GM12878 (cell line): ENCODE data around the gene CREG1. TPM values are rescaled to one million over a fixed set of nuclear protein-coding genes. Genes with fewer than 3 reads are reported as not detected.

ENCODE experiments used
- ATAC-seq: fragments of 200-7000 bp; cut with Tn5 transposase; 3 replicates; pipeline ENCODE4 v1.9.1; 2020; ENCODE audit warnings: mild to moderate bottlenecking, moderate library complexity
- BruUV-seq: library from RNA; stranded (reverse); fragments of 400-500 nt; replicated peaks from 2 replicates; lab custom pipeline; 2021; lab: Mats Ljungman, UMichigan
- CTCF ChIA-PET: fragments of 300-600 bp; sonication (Branson Sonifier 250); formaldehyde crosslinking; extraction: SDS; loops from one replicate; lab custom pipeline; 2021; ENCODE audit warnings: inconsistent platforms; lab: Yijun Ruan, JAX
- POLR2A ChIA-PET: fragments of 350-600 bp; formaldehyde crosslinking; extraction: SDS; loops from one replicate; lab custom pipeline; 2021; ENCODE audit warnings: inconsistent platforms; lab: Charles Lee
- RAD21 ChIA-PET: fragments of 300-600 bp; sonication (Branson Sonifier 250); formaldehyde crosslinking; loops from one replicate; lab custom pipeline; 2023; ENCODE audit warnings: antibody characterized with exemption; ENCODE audit not compliant: unreplicated experiment; lab: Charles Lee
- SMC1A ChIA-PET: fragments of 300-600 bp; sonication (Branson Sonifier 250); formaldehyde crosslinking; loops from one replicate; lab custom pipeline; 2023; ENCODE audit not compliant: unreplicated experiment, uncharacterized antibody; lab: Charles Lee
- DNase-seq: peaks from one replicate; pipeline ENCODE4 v3.0.0-alpha.2; 2011; ENCODE audit warnings: low read depth, low spot score
- FAIRE-seq: peaks from 3 replicates; lab custom pipeline; 2011; peaks lifted over from hg19 to GRCh38; lab: Jason Lieb, UNC
- H2AFZ ChIP-seq: 2 replicates; pipeline ENCODE4 v1.6.0; 2011; ENCODE audit warnings: low read depth, low read length, control low read depth; ENCODE audit not compliant: control insufficient read depth
- H3K27ac ChIP-seq: 2 replicates; pipeline ENCODE4 v1.5.1; 2011; ENCODE audit warnings: control low read depth; ENCODE audit not compliant: control insufficient read depth, insufficient read depth
- H3K27me3 ChIP-seq, 2 experiments: replicated peaks in 1 of 2; 2 replicates each; pipeline versions ENCODE4 v1.6.0 to v1.6.1; 2011; ENCODE audit warnings: low read length in 1 of 2; ENCODE audit not compliant: control insufficient read depth in 2 of 2, insufficient read depth in 2 of 2
- H3K36me3 ChIP-seq, 2 experiments: 2 replicates each; pipeline ENCODE4 v1.5.1; 2011; ENCODE audit warnings: low read length in 1 of 2; ENCODE audit not compliant: control insufficient read depth in 2 of 2, insufficient read depth in 2 of 2
- H3K4me1 ChIP-seq: 2 replicates; pipeline ENCODE4 v1.6.1; 2011; ENCODE audit warnings: mild to moderate bottlenecking, low read length, moderate library complexity, mixed read lengths; ENCODE audit not compliant: control insufficient read depth, insufficient read depth
- H3K4me2 ChIP-seq: 2 replicates; pipeline ENCODE4 v1.6.0; 2011; ENCODE audit warnings: control low read depth; ENCODE audit not compliant: control insufficient read depth, insufficient read depth
- H3K4me3 ChIP-seq: fragments of 200-600 bp; sonication (generic); 2 replicates; pipeline ENCODE4 v1.5.1; 2016
- H3K79me2 ChIP-seq: 2 replicates; pipeline ENCODE4 v1.6.0; 2011; ENCODE audit warnings: low read length; ENCODE audit not compliant: control insufficient read depth, insufficient read depth
- H3K9ac ChIP-seq: 2 replicates; pipeline ENCODE4 v1.8.0; 2011; ENCODE audit warnings: low read length, control low read depth, mixed read lengths; ENCODE audit not compliant: control insufficient read depth, insufficient read depth
- H3K9me3 ChIP-seq: replicated peaks from 3 replicates; pipeline ENCODE4 v1.5.1; 2011; ENCODE audit warnings: mild to moderate bottlenecking, low read length; ENCODE audit not compliant: control insufficient read depth, insufficient read depth
- H4K20me1 ChIP-seq: 2 replicates; pipeline ENCODE4 v1.6.0; 2011; ENCODE audit not compliant: control insufficient read depth, insufficient read depth
- DPF2 ChIP-seq: fragments of 450-650 bp; IDR thresholded peaks from 2 replicates; pipeline ENCODE4 v1.6.1; 2017; ENCODE audit warnings: mild to moderate bottlenecking
- EED ChIP-seq: sonication (generic); IDR thresholded peaks from 2 replicates; pipeline ENCODE4 v1.6.1; 2016; ENCODE audit warnings: antibody characterized with exemption, low read depth
- ESRRA ChIP-seq: IDR thresholded peaks from 2 replicates; pipeline ENCODE4 v1.6.1; 2012; ENCODE audit warnings: mild to moderate bottlenecking, low read length, improper control_type of control experiment
- EZH2 ChIP-seq: IDR thresholded peaks from 2 replicates; pipeline ENCODE4 v1.6.1; 2012; ENCODE audit warnings: low read depth, mild to moderate bottlenecking, control low read depth, inconsistent platforms, low read length, borderline replicate concordance; ENCODE audit not compliant: control insufficient read depth
- HCFC1 ChIP-seq: fragments of 150-350 bp; IDR thresholded peaks from 2 replicates; pipeline ENCODE4 v1.6.1; 2014; ENCODE audit warnings: low read length
- JUNB ChIP-seq: IDR thresholded peaks from 2 replicates; pipeline ENCODE4 v1.6.1; 2016; ENCODE audit warnings: antibody characterized with exemption, mild to moderate bottlenecking
- PKNOX1 ChIP-seq: fragments of 450-650 bp; IDR thresholded peaks from 2 replicates; pipeline ENCODE4 v1.6.1; 2016; ENCODE audit warnings: mild to moderate bottlenecking
- POLR2AphosphoS5 ChIP-seq: IDR thresholded peaks from 2 replicates; pipeline ENCODE4 v1.6.1; 2011; ENCODE audit warnings: mild to moderate bottlenecking, low read length, inconsistent platforms
- POU2F2 ChIP-seq: IDR thresholded peaks from 3 replicates; pipeline ENCODE4 v1.6.1; 2011; ENCODE audit warnings: low read depth, mild to moderate bottlenecking, low read length, borderline replicate concordance
- RB1 ChIP-seq: fragments of 450-650 bp; formaldehyde crosslinking; IDR thresholded peaks from 2 replicates; pipeline ENCODE4 v1.6.1; 2017; ENCODE audit warnings: mild to moderate bottlenecking, borderline replicate concordance
- REST ChIP-seq: IDR thresholded peaks from 2 replicates; pipeline ENCODE4 v1.6.1; 2012; ENCODE audit warnings: mild to moderate bottlenecking, low read depth, low read length
- SMAD5 ChIP-seq: IDR thresholded peaks from 2 replicates; pipeline ENCODE4 v1.6.1; 2016; ENCODE audit warnings: antibody characterized with exemption, low read depth
- SMC3 ChIP-seq: IDR thresholded peaks from 2 replicates; pipeline ENCODE4 v1.6.1; 2011; ENCODE audit warnings: low read length, improper control_type of control experiment, borderline replicate concordance
- TAF1 ChIP-seq: IDR thresholded peaks from 2 replicates; pipeline ENCODE4 v1.6.1; 2011; ENCODE audit warnings: mild to moderate bottlenecking, low read depth, low read length, borderline replicate concordance
- YBX1 ChIP-seq: fragments of 450-650 bp; IDR thresholded peaks from 2 replicates; pipeline ENCODE4 v1.6.1; 2016; ENCODE audit warnings: antibody characterized with exemption
- ZSCAN29 ChIP-seq: fragments of 450-650 bp; IDR thresholded peaks from 2 replicates; pipeline ENCODE4 v1.6.1; 2017; ENCODE audit warnings: mild to moderate bottlenecking, moderate library complexity
- WGBS: methylation state at CpG from one replicate; pipeline ENCODE4 v1.1.6; 2016; ENCODE audit warnings: low lambda C conversion rate; ENCODE audit not compliant: insufficient replicate concordance, insufficient coverage; ENCODE audit errors: missing lambda C conversion rate; 5-methylcytosine and 5-hydroxymethylcytosine counted together
- in situ Hi-C: fragments of 300-500 bp; cut with MboI; formaldehyde crosslinking; loops from 9 replicates; pipeline ENCODE4 v1.14.3; 2018; ENCODE audit warnings: mixed read lengths
- intact Hi-C: fragments of 100-400 bp; cut with micrococcal nuclease; formaldehyde crosslinking; loops from one replicate; pipeline ENCODE4 v1.14.2; 2022; ENCODE audit not compliant: unreplicated experiment
- polyA plus RNA-seq, 11 experiments: library from polyadenylated mRNA; depleted of rRNA in 4 of 11; unstranded in 6 of 11; stranded (reverse) in 5 of 11; fragments of >200 nt; fragmentation: Nextera tagmentation in 4 of 11; fragmentation: Illumina TruSeq in 1 of 11; extraction: Ambion mirVana in 4 of 11; extraction: Trizol in 1 of 11; gene quantifications; 1 replicate in 1 of 11; 2 replicates in 10 of 11; pipeline versions ENCODE4 v1.2.1 to v1.2.3, GENCODE V29; 2011 to 2016; ENCODE audit warnings: inconsistent platforms in 2 of 11, missing spikeins in 2 of 11, low read depth in 1 of 11
- total RNA-seq, 4 experiments: library from RNA; depleted of rRNA in 3 of 4; stranded (reverse); fragments of >200 nt in 3 of 4; fragmentation: Illumina TruSeq in 1 of 4; extraction: Trizol in 1 of 4; gene quantifications; 2 replicates each; pipeline versions ENCODE4 v1.2.1 to v1.2.3, GENCODE V29; 2013 to 2021

Gene CREG1
- total and polyA plus RNA-seq, 10 of the 15 experiments (the other 5 are each of a cell fraction or from before 2014, with no cell fraction given): 5.3 to 43.8 (median 22.1) TPM

GRCh38 chr1:167514288-167514687 lies 39.3 kb downstream of the CREG1 start:
- H3K36me3 ChIP-seq: no peaks in the 10 kb centered on the region
- no peaks in the 10 kb centered on the region; a peak in 1 of 4 replicates for H3K27me3 ChIP-seq
- H2AFZ ChIP-seq: no peak overlapping the region
- DNase-seq (no peak), FAIRE-seq (no peak), ATAC-seq (no peak)
- no peak overlapping the region for H3K4me2 ChIP-seq
- intact Hi-C loops (no loop called here), in situ Hi-C loops (no loop called here)
- H3K27ac ChIP-seq: no peak overlapping the region
- H3K79me2 ChIP-seq: no peaks in the 10 kb centered on the region
- H3K4me1 ChIP-seq: no peaks in the 10 kb centered on the region
- POLR2A ChIA-PET: no interaction called here
- no peaks in the 10 kb centered on the region for H3K9me3 ChIP-seq
- WGBS: 54% methylated on average over 9 of the region's 9 CpGs
- RAD21 ChIA-PET: no interaction called here
- BruUV-seq: no TSS peak
- SMC1A ChIA-PET: no interaction called here
- H4K20me1 ChIP-seq: no peaks in the 10 kb centered on the region
- H3K4me3 ChIP-seq: no peak overlapping the region
- CTCF ChIA-PET: interaction anchor here (0.6 to 0.9 kb wide), 2 partner anchors 20 to 58 kb away, joined by 3 read pairs; no protein-coding TSS in a partner anchor
- no peak for TF ChIP-seq TAF1
- TF ChIP-seq JUNB: no peak
- no peak for TF ChIP-seq YBX1
- no peak for TF ChIP-seq ESRRA
- no peak for TF ChIP-seq POLR2AphosphoS5
- no peak for TF ChIP-seq ZSCAN29
- TF ChIP-seq POU2F2: no peak
- no peak for TF ChIP-seq SMAD5
- no peak for TF ChIP-seq RB1
- no peak for TF ChIP-seq HCFC1
- TF ChIP-seq EED: no peak
- no peak for TF ChIP-seq DPF2
- TF ChIP-seq REST: no peak
- TF ChIP-seq EZH2: no peak
- no peak for TF ChIP-seq PKNOX1
- TF ChIP-seq SMC3: no peak
- no peak overlapping the region for H3K9ac ChIP-seq
